Stimulated activated CD4-positive, alpha-beta T cell treated with anti-CD3 and anti-CD28 coated beads, Interleukin-15, amount 100 ng/mL, for 1 hour (primary cell): ENCODE measurements around the gene WHAMM.
"Not testable (repeated sequence)": the region's sequence is repeated elsewhere in the genome, so short reads cannot be mapped to it uniquely, and the experiment has no call there.

Experiments used
- DNase-seq, 2 donors: peaks; one replicate each; pipeline ENCODE4 v3.0.0-alpha.2; 2020; ENCODE audit warnings: low read depth in 1 of 2, low spot score in 1 of 2

The WHAMM gene

DNA sequence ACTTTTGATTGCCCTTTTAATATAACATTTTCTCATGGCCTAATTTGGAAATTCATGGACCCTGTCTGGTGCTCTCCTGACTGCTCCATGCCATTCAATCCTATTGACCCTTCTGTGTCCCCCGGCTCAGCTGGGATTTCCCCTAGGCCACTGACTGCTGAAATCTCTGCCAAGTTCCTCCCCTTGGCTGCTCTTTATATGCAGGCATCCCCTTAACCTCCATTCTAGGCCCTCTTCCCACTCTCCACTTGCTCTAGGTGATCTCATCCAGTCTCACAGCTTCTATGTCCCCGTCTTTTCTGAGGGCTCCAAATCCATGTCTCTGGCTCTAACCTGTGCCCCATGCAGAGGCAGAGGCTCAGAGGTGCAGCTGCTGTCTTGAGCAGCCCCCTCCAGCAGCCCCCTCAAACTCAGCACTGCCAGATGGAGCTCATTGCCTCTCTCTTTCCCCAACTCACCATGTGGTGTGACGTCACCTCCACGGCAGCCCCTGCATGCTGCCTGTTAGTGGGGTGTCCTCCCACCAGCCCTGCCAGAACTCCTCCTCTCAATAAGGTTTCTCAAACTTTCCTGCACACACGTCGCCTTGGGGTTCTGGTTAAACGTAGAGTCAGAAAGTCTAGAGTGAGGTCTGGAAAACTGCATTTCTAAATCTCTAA, 10.1 kb upstream of the WHAMM start:
- DNase-seq = no peak

- no peak for DNase-seq
These were observed 6.9 kb upstream of the WHAMM start for GRCh38 chr15:82802497-82802896.

DNA sequence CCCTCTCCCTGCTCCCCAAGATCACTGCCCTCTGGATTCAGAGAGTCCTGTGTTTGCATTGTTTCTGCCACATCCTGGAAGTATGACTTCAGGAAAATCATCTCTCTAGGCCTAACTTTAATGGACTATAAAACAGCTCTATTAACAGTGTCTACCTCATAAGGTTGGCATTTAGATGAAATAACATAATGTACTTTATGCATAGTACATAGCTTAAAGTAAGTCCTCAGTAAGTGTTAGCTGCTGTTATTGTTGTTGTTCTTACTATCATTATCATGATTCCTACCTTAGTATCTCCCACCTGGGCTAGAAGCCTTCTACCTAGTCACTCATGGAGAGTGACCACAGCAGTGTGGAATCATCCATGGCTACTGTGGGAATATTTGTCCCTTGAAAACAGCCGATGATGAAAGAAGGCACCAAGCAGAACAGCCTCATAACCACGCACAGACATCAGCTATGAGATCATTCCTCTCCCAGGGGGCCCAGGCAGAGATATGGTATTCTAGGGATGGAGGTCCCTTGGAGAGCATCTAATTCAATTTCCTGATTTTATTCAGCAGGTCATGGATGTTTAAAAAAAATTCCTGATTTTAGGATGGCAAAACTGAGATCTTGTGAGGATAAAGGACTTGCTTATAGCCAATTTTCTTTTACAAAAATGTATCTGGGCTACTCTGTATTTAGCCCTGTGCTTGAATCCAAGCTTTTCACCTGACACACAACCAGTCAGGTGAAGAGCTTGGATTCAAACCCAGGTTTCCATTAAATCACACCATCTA, 5.4 kb upstream of the WHAMM start:
- no peak for DNase-seq

- no peak for DNase-seq
These were observed 4.9 kb upstream of the WHAMM start for GRCh38 chr15:82804575-82804949.

GRCh38 chr15:82805994-82806406, 3.4 kb upstream of the WHAMM start, which contains the start of gene FSD2:
FSD2 (minus strand) TSS chr15:82806069; CDS start chr15:82787390, 18,679 bp downstream.
- DNase-seq = no peak

- DNase-seq = no peak
These were observed 1.4 kb upstream of the WHAMM start for GRCh38 chr15:82807920-82808633.

GRCh38 chr15:82808634-82809041, 790 bp upstream of the WHAMM start:
- no peak for DNase-seq

- peak in 1 of 2 donors; percentile 5 for DNase-seq
These were observed 847 bp downstream of the WHAMM start for GRCh38 chr15:82810061-82810889.

DNA sequence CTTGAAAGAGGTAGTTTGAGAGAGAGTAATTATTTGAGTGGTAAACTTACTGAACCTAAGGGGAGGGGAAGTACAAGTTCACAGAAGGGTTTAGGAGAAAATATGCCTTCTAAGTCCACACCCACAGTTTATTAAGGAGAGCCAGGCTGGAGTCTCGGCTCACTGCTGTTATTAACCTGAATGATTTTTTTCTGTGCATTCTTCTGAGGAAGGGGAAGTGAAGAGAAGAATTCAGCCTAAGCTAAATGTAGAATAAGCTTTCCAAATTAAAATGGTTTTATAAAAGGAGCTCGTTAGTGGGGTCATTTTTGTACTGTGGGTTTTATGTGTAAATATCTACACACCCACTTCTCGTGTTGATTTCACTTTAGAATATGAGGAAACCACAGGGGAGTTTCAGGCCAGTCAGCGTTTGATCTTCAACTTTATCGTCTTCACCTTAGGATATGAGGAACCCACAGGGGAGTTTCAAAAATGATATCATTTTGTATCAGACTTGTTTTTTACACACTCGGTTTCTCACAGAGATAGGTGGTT, 1.5 kb downstream of the WHAMM start:
- no peak for DNase-seq

GRCh38 chr15:82812994-82813393, 3.6 kb downstream of the WHAMM start:
- DNase-seq = no peak

DNA sequence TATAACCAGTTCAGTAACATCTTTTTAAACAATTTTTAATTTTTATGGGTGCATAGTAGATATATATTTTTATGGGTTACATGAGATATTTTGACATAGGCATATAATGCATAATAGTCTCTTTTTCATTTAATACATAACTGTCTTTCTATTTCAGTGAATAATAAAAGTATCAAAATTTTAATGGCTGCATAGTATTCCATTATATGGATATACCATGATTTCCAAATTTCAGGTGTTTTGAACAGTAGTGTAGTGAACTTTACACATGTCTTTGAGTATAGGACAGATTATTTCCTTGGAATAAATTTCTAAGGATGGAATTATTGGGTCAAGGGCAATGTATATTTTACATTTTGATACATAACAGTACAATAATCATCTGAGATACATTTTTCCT, 10.7 kb downstream of the WHAMM start:
- no peak for DNase-seq

GRCh38 chr15:82821396-82821795, 12.0 kb downstream of the WHAMM start:
- DNase-seq = not testable (repeated sequence)

GRCh38 chr15:82821851-82822250, 12.4 kb downstream of the WHAMM start:
- not testable (repeated sequence) for DNase-seq

- DNase-seq = no peak
These were observed 13.6 kb downstream of the WHAMM start for GRCh38 chr15:82823049-82823448.

- no peak for DNase-seq
These were observed 18.6 kb downstream of the WHAMM start for GRCh38 chr15:82828075-82828474.

GRCh38 chr15:82829234-82829633, 19.8 kb downstream of the WHAMM start:
- no peak for DNase-seq

GRCh38 chr15:82830427-82831173, 21.2 kb downstream of the WHAMM start:
- DNase-seq = no peak

GRCh38 chr15:82831894-82832600, 22.6 kb downstream of the WHAMM start:
- DNase-seq = no peak

DNA sequence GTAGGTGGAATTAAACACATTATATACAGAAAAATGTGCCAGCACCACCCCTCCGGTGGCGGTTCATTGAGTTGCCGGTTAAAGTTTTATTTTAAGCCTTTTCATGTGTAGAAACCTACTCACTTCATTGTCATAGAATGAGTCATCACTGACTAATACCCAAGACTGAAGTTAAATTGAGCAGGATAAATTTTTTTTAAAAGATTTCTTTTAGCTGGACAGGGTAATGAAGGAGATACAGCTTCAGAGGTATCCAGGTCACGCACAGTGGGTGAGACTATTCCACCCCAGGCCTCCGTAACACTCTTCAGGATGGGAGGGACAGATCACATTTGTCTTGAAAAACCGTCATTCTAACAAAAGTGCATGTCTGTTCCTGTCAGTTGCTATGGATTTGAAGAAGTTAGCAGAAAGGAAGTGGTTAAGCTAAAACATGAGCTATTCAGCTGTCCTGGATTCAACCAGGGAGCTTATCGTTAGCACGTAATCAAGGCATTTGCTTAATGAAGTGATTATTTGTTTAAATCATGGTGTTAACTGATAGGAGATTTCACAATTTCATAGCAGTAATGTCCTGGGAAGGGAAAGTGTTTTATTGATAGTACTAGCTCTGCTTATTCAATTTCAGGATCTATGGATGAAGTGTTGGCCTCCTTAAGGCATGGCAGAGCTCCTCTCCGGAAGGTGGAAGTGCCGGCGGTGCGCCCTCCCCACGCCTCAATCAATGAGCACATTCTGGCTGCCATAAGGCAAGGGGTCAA, 23.4 kb downstream of the WHAMM start:
- peak in 1 of 2 donors; percentile 31 for DNase-seq
